ENCODE data around the gene RAI14. TPM values are rescaled to one million over a fixed set of nuclear protein-coding genes. Genes with fewer than 3 reads are reported as not detected.

The RAI14 gene
- total RNA-seq, 2 experiments from 2014 or later, result 0.92 to 12.3 TPM

GRCh38 chr5:34682926-34683623, 26.9 kb downstream of the RAI14 start:
- no peak overlapping the region for H2AFZ ChIP-seq (ENCODE audit: low read length)
- no peaks in the 10 kb centered on the region for H3K9me2 ChIP-seq (ENCODE audit: insufficient read depth, low read length)
- H3K27ac ChIP-seq (ENCODE audit: low read depth, low read length, poor library complexity, severe bottlenecking), result no peak overlapping the region
- no peaks in the 10 kb centered on the region for H3K4me1 ChIP-seq (ENCODE audit: insufficient read depth, low read length, poor library complexity, severe bottlenecking)
- H3K4me2 ChIP-seq (ENCODE audit: low read length), result no peak overlapping the region
- H4K20me1 ChIP-seq (ENCODE audit: insufficient read depth, low read length), result no peaks in the 10 kb centered on the region
- no peaks in the 10 kb centered on the region for H3K79me2 ChIP-seq (ENCODE audit: insufficient read depth, low read depth, low read length)
- CTCF ChIA-PET (ENCODE audit: unreplicated experiment), result no interaction called here
- intact Hi-C loops (cut with micrococcal nuclease; ENCODE audit: unreplicated experiment), result no loop called here
- H3K9me3 ChIP-seq (ENCODE audit: low read length), result no peaks in the 10 kb centered on the region
- H3K36me3 ChIP-seq (ENCODE audit: insufficient read depth, low read length), result no peaks in the 10 kb centered on the region
- POLR2A ChIA-PET, result interaction anchor here (0.6 kb wide), 1 partner anchor 8 kb away, joined by 3 read pairs; no protein-coding TSS in a partner anchor
- BruUV-seq (replicated peaks), result no TSS peak
- TF ChIP-seq, protein P1, sequence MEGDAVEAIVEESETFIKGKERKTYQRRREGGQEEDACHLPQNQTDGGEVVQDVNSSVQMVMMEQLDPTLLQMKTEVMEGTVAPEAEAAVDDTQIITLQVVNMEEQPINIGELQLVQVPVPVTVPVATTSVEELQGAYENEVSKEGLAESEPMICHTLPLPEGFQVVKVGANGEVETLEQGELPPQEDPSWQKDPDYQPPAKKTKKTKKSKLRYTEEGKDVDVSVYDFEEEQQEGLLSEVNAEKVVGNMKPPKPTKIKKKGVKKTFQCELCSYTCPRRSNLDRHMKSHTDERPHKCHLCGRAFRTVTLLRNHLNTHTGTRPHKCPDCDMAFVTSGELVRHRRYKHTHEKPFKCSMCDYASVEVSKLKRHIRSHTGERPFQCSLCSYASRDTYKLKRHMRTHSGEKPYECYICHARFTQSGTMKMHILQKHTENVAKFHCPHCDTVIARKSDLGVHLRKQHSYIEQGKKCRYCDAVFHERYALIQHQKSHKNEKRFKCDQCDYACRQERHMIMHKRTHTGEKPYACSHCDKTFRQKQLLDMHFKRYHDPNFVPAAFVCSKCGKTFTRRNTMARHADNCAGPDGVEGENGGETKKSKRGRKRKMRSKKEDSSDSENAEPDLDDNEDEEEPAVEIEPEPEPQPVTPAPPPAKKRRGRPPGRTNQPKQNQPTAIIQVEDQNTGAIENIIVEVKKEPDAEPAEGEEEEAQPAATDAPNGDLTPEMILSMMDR (conservative IDR thresholded peaks at IDR 0.05; ENCODE audit: low read length), result no peak
- TF ChIP-seq EZH2phosphoT487 (IDR thresholded peaks at IDR 0.05; ENCODE audit: borderline replicate concordance, low read depth, low read length), result no peak
- H3K4me3 ChIP-seq (ENCODE audit: low read depth, low read length, poor library complexity, severe bottlenecking), result no peak overlapping the region
- no peak for DNase-seq (ENCODE audit: low spot score)

DNA sequence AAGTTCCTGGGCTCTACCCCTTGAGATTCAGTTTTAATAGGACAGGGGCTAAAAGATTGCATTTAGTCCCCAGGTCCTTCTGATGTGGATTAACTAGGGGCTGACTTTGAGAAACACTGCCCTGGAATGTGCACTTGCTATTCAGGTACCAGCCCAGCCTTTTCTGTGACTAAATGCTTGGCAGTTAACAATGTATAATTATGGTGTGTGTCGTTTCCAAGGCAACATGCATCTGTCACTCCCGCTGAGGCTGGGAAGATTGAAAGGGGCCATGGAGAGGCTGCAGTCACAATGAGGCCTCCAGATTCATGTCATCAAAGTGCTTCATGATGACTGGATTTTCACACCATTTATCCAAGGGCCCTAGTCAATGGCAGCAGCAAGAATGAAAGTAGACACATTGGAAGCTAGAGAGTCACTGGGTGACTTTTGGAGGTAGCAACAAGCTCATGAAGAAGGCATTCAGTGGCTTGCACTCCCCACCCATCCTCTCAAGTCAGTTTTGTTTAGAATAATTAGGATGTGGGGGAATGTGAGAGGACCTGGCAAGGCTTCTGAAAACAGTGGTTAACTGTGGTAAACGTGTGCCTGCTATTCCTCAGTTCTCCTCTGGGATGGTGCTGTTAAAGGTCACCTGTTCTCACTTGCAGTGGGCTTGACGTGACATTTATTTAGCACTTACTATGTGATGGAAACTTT, 28.3 kb downstream of the RAI14 start:
- no TSS peak for BruUV-seq (replicated peaks)

More for the DNA sequence above, 28.3 kb downstream of the RAI14 start:
- no peak for DNase-seq (ENCODE audit: low spot score)
- intact Hi-C loops (cut with micrococcal nuclease; ENCODE audit: unreplicated experiment), result no loop called here
- Histone ChIP-seq H3K36me3 (ENCODE audit: insufficient read depth, low read length) (no peaks in the 10 kb centered on the region), H3K4me2 (ENCODE audit: low read length) (no peak overlapping the region), H3K4me1 (ENCODE audit: insufficient read depth, low read length, poor library complexity, severe bottlenecking) (no peaks in the 10 kb centered on the region), H2AFZ (ENCODE audit: low read length) (no peak overlapping the region), H3K79me2 (ENCODE audit: insufficient read depth, low read depth, low read length) (no peaks in the 10 kb centered on the region), H3K9me2 (ENCODE audit: insufficient read depth, low read length) (no peaks in the 10 kb centered on the region), H4K20me1 (ENCODE audit: insufficient read depth, low read length) (no peaks in the 10 kb centered on the region), H3K27ac (ENCODE audit: low read depth, low read length, poor library complexity, severe bottlenecking) (no peak overlapping the region), H3K4me3 (ENCODE audit: low read depth, low read length, poor library complexity, severe bottlenecking) (no peak overlapping the region), H3K9me3 (ENCODE audit: low read length) (no peaks in the 10 kb centered on the region)
- ChIA-PET POLR2A (no interaction called here), CTCF (ENCODE audit: unreplicated experiment) (no interaction called here)
- TF ChIP-seq, protein P1 (conservative IDR thresholded peaks at IDR 0.05; ENCODE audit: low read length), result no peak
- no peak for TF ChIP-seq EZH2phosphoT487 (IDR thresholded peaks at IDR 0.05; ENCODE audit: borderline replicate concordance, low read depth, low read length)
